Testis (tissue), 3 donors: Measurements from ENCODE around the gene SLC28A2. TPM values are rescaled to one million over a fixed set of nuclear protein-coding genes. Genes with fewer than 3 reads are reported as not detected.

Experiments used
- DNase-seq: peaks from one replicate; pipeline ENCODE4 v3.0.0-alpha.2; 2019
- H3K27ac ChIP-seq, 2 donors: fragments of 200-600 bp; sonication (generic); one replicate each; pipeline ENCODE4 v1.5.1; 2019
- H3K27me3 ChIP-seq: fragments of 200-600 bp; sonication (generic); one replicate; pipeline ENCODE4 v1.5.1; 2019
- H3K36me3 ChIP-seq: fragments of 200-600 bp; sonication (generic); one replicate; pipeline ENCODE4 v1.5.1; 2017; ENCODE audit warnings: low read depth; ENCODE audit errors: missing control alignments
- H3K4me1 ChIP-seq: fragments of 200-600 bp; sonication (generic); one replicate; pipeline ENCODE4 v1.5.1; 2019
- H3K4me3 ChIP-seq, 2 donors: fragments of 200-600 bp; sonication (generic); one replicate each; pipeline ENCODE4 v1.5.1; 2017 to 2019
- H3K9me3 ChIP-seq: fragments of 200-600 bp; sonication (generic); one replicate; pipeline ENCODE4 v1.5.1; 2017
- CTCF ChIP-seq, 3 experiments: fragments of 450-650 bp in 2 of 3; fragments of 200-600 bp in 1 of 3; sonication (generic) in 1 of 3; IDR thresholded peaks; one replicate each; pipeline ENCODE4 v1.5.1; 2016 to 2019; ENCODE audit warnings: antibody characterized with exemption in 3 of 3, mild to moderate bottlenecking in 2 of 3, moderate library complexity in 1 of 3
- POLR2A ChIP-seq: fragments of 450-650 bp; IDR thresholded peaks from one replicate; pipeline ENCODE4 v1.6.1; 2017; ENCODE audit warnings: antibody characterized with exemption, mild to moderate bottlenecking, moderate library complexity
- WGBS, 2 donors: methylation state at CpG; one replicate each; pipeline ENCODE4 v1.1.5; 2018; 5-methylcytosine and 5-hydroxymethylcytosine counted together
- intact Hi-C: fragments of 100-400 bp; cut with DNase I; formaldehyde crosslinking; loops from one replicate; pipeline ENCODE4 v1.15.1; 2023; ENCODE audit warnings: low total_unique reads
- polyA plus RNA-seq: library from polyadenylated mRNA; stranded (reverse); fragments of 350-450 nt; fragmentation: Illumina TruSeq; extraction: RNeasy Lipid Tissue Mini Kit (QIAGEN cat#74804); gene quantifications from one replicate; pipeline ENCODE4 v1.2.3, GENCODE V29; 2014; ENCODE audit warnings: low read depth, low replicate concordance; ENCODE audit not compliant: insufficient read depth
- total RNA-seq, 2 donors: library from RNA; depleted of rRNA; stranded (reverse); fragments of >200 nt; gene quantifications; one replicate each; pipeline ENCODE4 v1.2.3, GENCODE V29; 2016

Gene SLC28A2
- total and polyA plus RNA-seq, 3 donors from 2014 or later, result 0.81 TPM; not detected in 2

DNA sequence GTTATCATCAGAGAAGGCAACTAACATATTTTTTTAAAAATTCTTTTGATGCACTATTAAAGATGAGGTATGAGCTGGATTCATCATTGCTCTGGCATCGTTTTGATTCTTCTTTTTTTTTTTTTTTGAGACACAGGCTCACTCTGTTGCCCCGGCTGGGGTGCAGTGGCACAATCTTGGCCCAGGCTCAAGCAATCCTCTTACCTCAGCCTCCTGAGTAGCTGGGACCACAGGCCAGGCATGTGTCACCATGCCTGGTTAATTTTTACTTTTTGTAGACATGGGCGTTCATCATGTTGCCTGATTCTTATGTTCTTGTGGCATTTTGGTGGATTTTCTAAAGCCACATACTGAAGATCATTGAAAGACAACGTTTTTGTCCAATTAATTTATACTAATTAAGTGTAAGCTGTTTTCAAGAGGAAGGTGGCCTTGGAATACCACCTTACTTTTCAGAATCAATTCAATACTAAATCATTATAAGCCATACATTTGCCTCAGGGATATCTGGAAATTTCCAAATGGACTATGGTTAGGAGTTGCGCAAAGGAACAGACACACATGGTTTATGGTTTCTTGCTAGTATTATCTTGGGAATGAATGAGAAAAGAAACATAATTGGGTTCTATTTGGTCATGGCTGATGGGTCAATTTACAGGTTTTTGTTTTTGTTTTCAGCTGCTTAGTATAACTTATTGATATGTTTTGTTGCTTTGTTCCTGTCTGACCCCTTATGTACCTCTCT lies 22.8 kb downstream of the SLC28A2 start:
- TF ChIP-seq POLR2A (no peak), CTCF (IDR thresholded peaks at IDR 0.05) (no peak)
- Histone ChIP-seq H3K4me1 (peaks cover 6% of the 10 kb centered on the region), H3K36me3 (no peaks in the 10 kb centered on the region), H3K27ac (no peak overlapping the region), H3K4me3 (no peak overlapping the region), H3K9me3 (no peaks in the 10 kb centered on the region), H3K27me3 (no peaks in the 10 kb centered on the region)
- no peak for DNase-seq
- WGBS, 2 donors, result 80 to 83% methylated on average over 5 of the region's 5 CpGs
- intact Hi-C loops, result no loop called here

GRCh38 chr15:45276831-45277230 lies 24.8 kb downstream of the SLC28A2 start:
- TF ChIP-seq CTCF (IDR thresholded peaks at IDR 0.05), result peak in 2 of 3 experiments; percentile 13 to 42
- no peak for TF ChIP-seq POLR2A
- H3K9me3 ChIP-seq, result no peaks in the 10 kb centered on the region
- no peaks in the 10 kb centered on the region for H3K36me3 ChIP-seq
- no peak overlapping the region for H3K4me3 ChIP-seq
- DNase-seq, result no peak
- no peaks in the 10 kb centered on the region for H3K27me3 ChIP-seq
- H3K4me1 ChIP-seq, result peaks cover 6% of the 10 kb centered on the region
- H3K27ac ChIP-seq, result no peak overlapping the region
- WGBS, 2 donors, result 9 to 12% methylated on average over 2 of the region's 2 CpGs
- intact Hi-C loops, result no loop called here

DNA sequence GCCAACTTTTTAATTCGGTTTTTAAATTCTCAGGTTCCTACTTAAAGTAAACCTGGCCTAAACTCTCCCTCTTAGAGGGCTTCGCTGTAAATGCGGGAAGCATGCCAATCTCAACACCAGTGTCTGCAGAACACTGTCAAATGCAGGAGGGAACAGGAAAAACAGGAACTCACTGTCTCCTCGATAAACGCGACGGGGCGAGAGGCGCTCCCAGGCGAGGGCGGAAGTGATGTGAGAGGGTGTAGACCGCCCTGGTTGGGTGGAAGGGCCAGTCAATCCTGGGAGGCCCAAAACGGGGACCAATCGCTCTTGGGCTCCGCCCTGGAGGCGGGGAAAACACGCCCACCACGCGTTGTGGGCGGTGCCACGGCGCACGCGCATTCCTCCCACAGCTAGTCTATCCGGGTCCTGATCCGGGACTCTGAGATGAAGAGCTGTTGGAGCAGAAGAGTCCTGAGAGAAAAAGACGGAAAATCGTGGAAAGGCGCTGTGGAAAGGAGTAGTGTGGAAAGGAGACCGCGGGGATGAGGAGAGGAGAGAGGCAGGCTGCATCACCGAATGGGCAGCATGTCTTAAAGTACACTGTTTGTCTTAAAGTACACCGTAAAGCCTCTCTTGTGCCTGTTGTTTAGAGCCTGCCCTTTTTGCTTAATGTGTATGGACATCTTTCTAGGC lies 27.1 kb downstream of the SLC28A2 start:
- DNase-seq, result peak; percentile 98
- peaks cover 6% of the 10 kb centered on the region for H3K4me1 ChIP-seq
- H3K4me3 ChIP-seq, result peak overlapping the region; percentile 63 to 64
- H3K9me3 ChIP-seq, result no peaks in the 10 kb centered on the region
- no peaks in the 10 kb centered on the region for H3K27me3 ChIP-seq
- H3K36me3 ChIP-seq, result no peaks in the 10 kb centered on the region
- 1 to 4% methylated on average over 33 of the region's 33 CpGs for WGBS, 2 donors
- intact Hi-C loops, result no loop called here
- peak overlapping the region; percentile 71 to 84 for H3K27ac ChIP-seq
- TF ChIP-seq POLR2A (peak; percentile 3), CTCF (IDR thresholded peaks at IDR 0.05) (peak in 1 of 3 experiments; percentile 15)

GRCh38 chr15:45285413-45285812 lies 33.4 kb downstream of the SLC28A2 start:
- no peaks in the 10 kb centered on the region for H3K27me3 ChIP-seq
- 53 to 68% methylated on average over 2 of the region's 2 CpGs for WGBS, 2 donors
- H3K9me3 ChIP-seq, result no peaks in the 10 kb centered on the region
- no peaks in the 10 kb centered on the region for H3K4me1 ChIP-seq
- H3K36me3 ChIP-seq, result no peaks in the 10 kb centered on the region
- no peak for TF ChIP-seq CTCF (IDR thresholded peaks at IDR 0.05)
- no peak for TF ChIP-seq POLR2A
- no peak for DNase-seq
- intact Hi-C loops, result no loop called here
- no peak overlapping the region for H3K4me3 ChIP-seq
- H3K27ac ChIP-seq, result no peak overlapping the region
